NCI-H774 (cell line): ENCODE data around the gene FAM222B.

Experiments
- DNase-seq: peaks from one replicate; lab custom pipeline; 2025; lab: John Stamatoyannopoulos, UW

FAM222B gene

DNA sequence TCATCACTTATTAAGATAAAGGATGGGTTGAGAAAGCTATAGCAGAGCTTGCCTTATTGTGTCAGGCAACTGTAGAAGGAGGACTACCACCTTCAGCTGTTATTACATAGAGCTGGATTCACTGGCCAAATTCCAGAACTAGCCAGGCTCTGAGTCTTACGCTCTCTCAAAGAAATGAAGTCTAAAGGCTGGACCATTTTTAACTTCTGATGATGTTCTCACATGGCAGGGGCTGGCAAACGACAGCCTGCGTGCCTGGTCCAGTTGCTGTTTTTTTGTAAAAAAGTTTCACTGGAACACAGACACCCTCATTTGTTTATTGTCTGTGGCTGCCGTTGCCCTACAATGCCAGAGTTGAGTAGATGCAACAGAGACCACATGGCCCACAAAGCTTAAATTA lies 77.6 kb downstream of the FAM222B start:
- no peak for DNase-seq

DNA sequence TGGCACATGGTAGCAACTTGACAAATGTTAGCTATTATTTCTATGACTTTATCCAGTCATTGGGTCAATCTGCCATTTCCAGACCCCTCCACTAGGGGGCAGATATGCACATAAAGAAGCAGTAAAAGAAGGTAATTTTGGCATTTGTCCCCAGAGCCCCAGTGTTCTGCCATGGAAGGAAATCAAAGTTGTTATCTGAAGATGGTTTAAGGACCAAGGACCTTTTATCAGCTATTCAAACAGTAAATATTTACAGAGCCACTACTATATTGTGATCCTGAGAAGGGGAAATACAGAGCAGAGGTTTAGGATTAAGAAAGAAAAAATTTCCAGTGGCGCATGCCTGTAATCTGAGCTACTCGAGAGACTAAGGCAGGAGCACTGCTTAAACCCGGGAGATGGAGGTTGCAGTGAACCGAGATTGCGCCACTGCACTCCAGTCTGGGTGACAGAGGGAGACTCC lies 78.8 kb downstream of the FAM222B start:
- DNase-seq, result peak; percentile 69

- no peak for DNase-seq
Measured at GRCh38 chr17:28763137-28763799, 79.3 kb downstream of the FAM222B start.

GRCh38 chr17:28760601-28761562 lies 81.7 kb downstream of the FAM222B start:
- peak; percentile 61 for DNase-seq

GRCh38 chr17:28759256-28759865 lies 83.2 kb downstream of the FAM222B start:
- no peak for DNase-seq

DNA sequence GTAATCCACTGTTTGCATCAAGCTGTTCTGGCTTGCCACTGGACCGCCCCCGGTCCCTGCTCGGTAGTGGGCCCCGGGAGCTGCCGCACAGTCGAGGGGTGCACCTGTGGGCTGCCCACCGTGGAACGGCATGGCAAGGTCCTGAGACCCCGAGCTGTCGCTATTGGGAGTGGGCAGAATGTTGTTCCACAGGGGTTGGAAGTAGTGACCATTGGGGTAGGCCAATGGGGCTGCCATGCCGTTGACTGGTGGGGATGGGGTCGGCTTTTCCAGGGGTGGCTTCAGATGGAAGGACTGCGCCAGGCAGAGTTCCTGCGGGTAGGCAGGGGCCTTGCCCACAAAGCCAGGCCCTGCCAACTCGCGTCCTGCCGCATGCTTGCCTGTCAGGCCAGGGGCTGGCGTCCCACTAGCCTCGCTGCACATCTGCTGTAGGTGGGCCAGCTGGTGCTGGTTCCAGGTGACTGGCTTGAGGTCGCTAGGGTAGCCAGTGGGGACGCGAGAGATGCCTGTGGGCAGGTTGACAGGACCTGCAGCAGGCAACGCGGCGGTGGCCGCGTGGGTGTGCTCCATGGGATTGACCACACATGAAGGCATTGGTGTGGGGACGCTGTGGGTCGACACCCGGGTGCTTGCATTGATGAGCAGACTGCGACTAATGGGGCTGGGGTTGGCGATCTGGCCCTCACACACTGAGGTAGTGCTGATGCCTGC lies 84.0 kb downstream of the FAM222B start:
- no peak for DNase-seq

- no peak for DNase-seq
Measured at GRCh38 chr17:28756049-28756804, 86.4 kb downstream of the FAM222B start.

GRCh38 chr17:28755486-28755885 lies 87.1 kb downstream of the FAM222B start:
- DNase-seq, result no peak

GRCh38 chr17:28751600-28752366 lies 90.8 kb downstream of the FAM222B start:
- DNase-seq, result no peak

- peak; percentile 87 for DNase-seq
Measured at GRCh38 chr17:28750178-28751047, 92.2 kb downstream of the FAM222B start.

DNA sequence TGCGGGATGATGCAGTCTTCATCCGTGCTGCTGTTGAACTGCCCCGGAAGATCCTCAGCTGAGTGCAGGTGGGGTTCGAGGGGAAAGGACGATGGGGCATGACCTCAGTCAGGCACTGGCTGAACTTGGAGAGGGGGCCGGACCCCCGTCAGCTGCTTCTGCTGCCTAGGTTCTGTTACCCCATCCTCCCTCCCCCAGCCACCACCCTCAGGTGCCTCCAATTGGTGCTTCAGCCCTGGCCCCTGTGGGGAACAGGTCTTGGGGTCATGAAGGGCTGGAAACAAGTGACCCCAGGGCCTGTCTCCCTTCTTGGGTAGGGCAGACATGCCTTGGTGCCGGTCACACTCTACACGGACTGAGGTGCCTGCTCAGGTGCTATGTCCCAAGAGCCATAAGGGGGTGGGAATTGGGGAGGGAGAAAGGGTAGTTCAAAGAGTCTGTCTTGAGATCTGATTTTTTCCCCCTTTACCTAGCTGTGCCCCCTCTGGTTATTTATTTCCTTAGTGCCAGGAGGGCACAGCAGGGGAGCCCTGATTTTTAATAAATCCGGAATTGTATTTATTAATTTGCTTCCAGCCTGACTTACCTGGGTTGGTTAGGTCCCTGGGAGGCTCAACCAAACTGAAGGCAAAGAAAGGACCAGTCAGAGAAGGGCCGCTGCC lies 92.9 kb downstream of the FAM222B start:
- no peak for DNase-seq

DNA sequence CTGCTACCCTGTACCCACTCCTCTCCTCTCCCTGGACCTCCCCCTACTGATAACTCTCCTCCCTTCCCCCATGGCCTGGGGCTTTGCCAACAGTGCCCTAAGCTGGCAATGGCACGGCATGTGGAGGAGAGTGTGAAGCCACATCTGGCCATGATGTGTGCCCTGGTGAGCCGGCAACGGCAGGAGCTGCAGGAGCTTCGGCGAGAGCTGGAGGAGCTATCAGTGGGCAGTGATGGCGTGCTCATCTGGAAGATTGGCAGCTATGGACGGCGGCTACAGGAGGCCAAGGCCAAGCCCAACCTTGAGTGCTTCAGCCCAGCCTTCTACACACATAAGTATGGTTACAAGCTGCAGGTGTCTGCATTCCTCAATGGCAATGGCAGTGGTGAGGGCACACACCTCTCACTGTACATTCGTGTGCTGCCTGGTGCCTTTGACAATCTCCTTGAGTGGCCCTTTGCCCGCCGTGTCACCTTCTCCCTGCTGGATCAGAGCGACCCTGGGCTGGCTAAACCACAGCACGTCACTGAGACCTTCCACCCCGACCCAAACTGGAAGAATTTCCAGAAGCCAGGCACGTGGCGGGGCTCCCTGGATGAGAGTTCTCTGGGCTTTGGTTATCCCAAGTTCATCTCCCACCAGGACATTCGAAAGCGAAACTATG lies 93.6 kb downstream of the FAM222B start:
- no peak for DNase-seq

- no peak for DNase-seq
Measured at GRCh38 chr17:28747801-28748750, 94.5 kb downstream of the FAM222B start.

- DNase-seq, result no peak
Measured at GRCh38 chr17:28747051-28747691, 95.4 kb downstream of the FAM222B start.

DNA sequence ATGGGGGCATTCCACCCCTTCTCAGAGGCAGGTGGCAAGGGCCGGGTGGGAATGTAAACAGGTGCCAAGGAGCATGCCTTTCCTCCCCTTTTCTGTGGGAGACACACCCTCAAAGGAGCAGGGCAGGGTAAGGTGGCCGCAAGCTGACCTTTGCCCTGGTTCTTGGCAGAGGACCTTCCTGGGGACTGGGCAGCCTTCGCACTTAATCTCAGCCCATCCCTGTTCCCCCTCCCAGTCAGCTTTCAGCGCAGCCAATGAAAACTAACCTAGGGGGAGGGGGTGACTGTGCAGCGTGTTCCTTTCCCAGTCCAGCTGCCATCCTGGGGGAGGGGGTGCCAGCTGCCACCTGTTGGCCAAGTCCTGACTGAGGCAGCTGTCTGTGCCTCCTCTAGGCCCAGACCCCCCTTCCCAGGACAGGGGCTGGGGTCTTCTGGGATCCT lies 96.0 kb downstream of the FAM222B start:
- peak; percentile 53 for DNase-seq

GRCh38 chr17:28745786-28746411 lies 96.7 kb downstream of the FAM222B start:
- DNase-seq, result no peak
